CD14-positive monocyte (primary cell): ENCODE data around the gene TRMT13. TPM values are rescaled to one million over a fixed set of nuclear protein-coding genes. Genes with fewer than 3 reads are reported as not detected.

Experiments
- DNase-seq, 3 donors: peaks; one replicate each; pipeline ENCODE4 v3.0.0-alpha.2; 2011 to 2022
- H2AFZ ChIP-seq: 2 replicates; pipeline ENCODE4 v1.6.0; 2012; ENCODE audit warnings: mild to moderate bottlenecking, low read depth, low read length, inconsistent platforms; ENCODE audit not compliant: insufficient read depth, poor library complexity, severe bottlenecking
- H3K27ac ChIP-seq, 2 donors: 1 replicate in 1 of 2; 2 replicates in 1 of 2; pipeline ENCODE4 v1.5.1; 2012 to 2013; ENCODE audit warnings: low read length in 2 of 2, control low read depth in 1 of 2, inconsistent platforms in 1 of 2, low read depth in 1 of 2, mild to moderate bottlenecking in 1 of 2
- H3K27me3 ChIP-seq, 2 donors: one replicate each; pipeline versions ENCODE4 v1.6.0 to v1.6.1; 2011 to 2013; ENCODE audit warnings: low read length in 2 of 2; ENCODE audit not compliant: control insufficient read depth in 2 of 2, insufficient read depth in 2 of 2
- H3K36me3 ChIP-seq, 2 donors: replicated peaks in 1 of 2; 1 replicate in 1 of 2; 2 replicates in 1 of 2; pipeline versions ENCODE4 v1.5.1 to v1.6.1; 2012 to 2013; ENCODE audit warnings: low read length in 2 of 2, control low read depth in 1 of 2, inconsistent platforms in 1 of 2, mild to moderate bottlenecking in 1 of 2; ENCODE audit not compliant: insufficient read depth in 2 of 2, control insufficient read depth in 1 of 2
- H3K4me1 ChIP-seq, 2 donors: 1 replicate in 1 of 2; 2 replicates in 1 of 2; pipeline versions ENCODE4 v1.5.1 to v1.6.1; 2012 to 2013; ENCODE audit warnings: low read length in 2 of 2, control low read depth in 1 of 2, inconsistent platforms in 1 of 2, mild to moderate bottlenecking in 1 of 2, moderate library complexity in 1 of 2; ENCODE audit not compliant: insufficient read depth in 2 of 2, control insufficient read depth in 1 of 2
- H3K4me2 ChIP-seq: replicated peaks from 2 replicates; pipeline ENCODE3; 2012; ENCODE audit warnings: low read length, moderate library complexity, mild to moderate bottlenecking; ENCODE audit not compliant: poor library complexity, severe bottlenecking; ENCODE audit errors: extremely low read depth
- H3K4me3 ChIP-seq, 3 experiments: fragments of 200-600 bp in 1 of 3; sonication (generic) in 1 of 3; replicated peaks in 1 of 3; 1 replicate in 2 of 3; 2 replicates in 1 of 3; pipeline ENCODE4 v1.5.1; 2011 to 2013; ENCODE audit warnings: low read length in 3 of 3, mild to moderate bottlenecking in 3 of 3, control low read depth in 2 of 3, low read depth in 2 of 3, inconsistent platforms in 1 of 3, moderate library complexity in 1 of 3
- H3K79me2 ChIP-seq: 2 replicates; pipeline ENCODE4 v1.6.0; 2012; ENCODE audit warnings: mild to moderate bottlenecking, control low read depth, inconsistent platforms, low read length, moderate library complexity; ENCODE audit not compliant: insufficient read depth
- H3K9ac ChIP-seq: 2 replicates; pipeline ENCODE4 v1.6.0; 2017; ENCODE audit warnings: low read length, mild to moderate bottlenecking; ENCODE audit not compliant: insufficient read depth, poor library complexity, severe bottlenecking
- H3K9me3 ChIP-seq, 2 donors: replicated peaks in 1 of 2; 1 replicate in 1 of 2; 2 replicates in 1 of 2; pipeline versions ENCODE4 v1.5.1 to v1.6.1; 2012 to 2013; ENCODE audit warnings: low read length in 2 of 2, control low read depth in 1 of 2; ENCODE audit not compliant: control insufficient read depth in 1 of 2, insufficient read depth in 1 of 2
- H4K20me1 ChIP-seq: 2 replicates; pipeline ENCODE4 v1.6.0; 2012; ENCODE audit warnings: mild to moderate bottlenecking, low read length, control low read depth, moderate library complexity; ENCODE audit not compliant: insufficient read depth
- H3K27ac Mint-ChIP-seq, 7 donors: one replicate each; pipeline ENCODE4 v1.8.0; 2020; ENCODE audit warnings: mild to moderate bottlenecking in 7 of 7, mixed read lengths in 7 of 7, moderate library complexity in 6 of 7, inconsistent platforms in 2 of 7
- H3K27me3 Mint-ChIP-seq, 3 donors: one replicate each; pipeline ENCODE4 v1.8.0; 2021 to 2022; ENCODE audit warnings: low read depth in 3 of 3, mild to moderate bottlenecking in 3 of 3, mixed read lengths in 3 of 3, moderate library complexity in 3 of 3, inconsistent platforms in 1 of 3
- H3K36me3 Mint-ChIP-seq, 2 donors: one replicate each; pipeline ENCODE4 v1.8.0; 2020; ENCODE audit warnings: mixed read lengths in 2 of 2, inconsistent platforms in 1 of 2, mild to moderate bottlenecking in 1 of 2
- H3K4me1 Mint-ChIP-seq: one replicate; pipeline ENCODE4 v1.8.0; 2020; ENCODE audit warnings: mild to moderate bottlenecking, mixed read lengths
- H3K4me3 Mint-ChIP-seq, 2 donors: one replicate each; pipeline ENCODE4 v1.8.0; 2020; ENCODE audit warnings: mild to moderate bottlenecking in 2 of 2, mixed read lengths in 2 of 2, moderate library complexity in 1 of 2
- H3K9me3 Mint-ChIP-seq, 7 donors: one replicate each; pipeline ENCODE4 v1.8.0; 2020 to 2022; ENCODE audit warnings: mixed read lengths in 7 of 7, mild to moderate bottlenecking in 6 of 7, moderate library complexity in 6 of 7, inconsistent platforms in 2 of 7
- WGBS: methylation state at CpG from one replicate; pipeline ENCODE4 v1.1.5; 2013; ENCODE audit warnings: missing lambda C conversion rate; ENCODE audit not compliant: insufficient coverage; 5-methylcytosine and 5-hydroxymethylcytosine counted together
- intact Hi-C, 2 donors: fragments of 100-400 bp; cut with micrococcal nuclease; formaldehyde crosslinking; loops; one replicate each; pipeline versions ENCODE4 v1.15.0 to v1.15.1; 2023
- polyA plus RNA-seq, 3 donors: library from polyadenylated mRNA; depleted of rRNA in 1 of 3; unstranded in 2 of 3; stranded (reverse) in 1 of 3; fragments of 300-500 nt in 2 of 3; fragments of >200 nt in 1 of 3; fragmentation: Illumina TruSeq in 2 of 3; gene quantifications; 1 replicate in 2 of 3; 2 replicates in 1 of 3; pipeline ENCODE4 v1.2.3, GENCODE V29; 2012 to 2021
- TF ChIP-seq, protein P1 (sequence below): fragments of 200-600 bp; IDR thresholded peaks from one replicate; pipeline ENCODE4 v1.8.0; 2022; ENCODE audit warnings: antibody characterized with exemption, mild to moderate bottlenecking

Gene TRMT13
- polyA plus RNA-seq, 3 donors, result 2.2 to 8.1 (median 2.3) TPM

DNA sequence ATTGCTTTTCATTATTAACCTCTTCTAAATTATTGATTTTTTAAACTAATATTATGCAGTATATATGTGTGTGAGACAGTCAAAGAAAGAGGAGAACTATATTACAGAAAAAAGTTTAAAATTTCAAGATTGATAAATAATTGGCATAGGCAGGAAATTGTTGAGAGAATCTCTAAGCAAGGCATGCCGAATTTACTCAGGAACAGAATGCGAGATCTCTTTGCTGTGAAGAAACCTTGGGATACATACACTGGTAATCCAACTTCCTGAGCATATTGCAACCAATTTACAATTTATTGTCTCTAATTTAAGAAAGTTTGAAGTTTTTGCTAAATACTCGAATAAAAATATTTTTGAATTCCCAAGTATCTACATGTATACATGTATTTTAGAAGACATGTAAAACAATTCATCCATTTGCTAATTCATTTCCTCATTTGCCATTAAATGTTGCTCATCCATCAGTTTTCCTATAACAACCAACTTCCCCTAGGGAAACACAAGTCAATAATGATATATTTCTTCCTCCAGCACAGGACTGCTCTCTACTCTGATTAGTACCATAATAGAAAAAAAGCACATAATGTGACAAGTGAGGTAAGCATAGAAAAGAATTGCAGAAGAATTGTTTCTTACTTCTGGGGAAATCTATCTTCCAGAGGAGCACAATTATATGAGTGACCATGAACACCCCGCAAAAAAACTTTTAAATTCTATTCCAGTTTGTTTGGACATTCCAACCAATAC is 44.5 kb downstream of the TRMT13 start:
- no peak overlapping the region for H2AFZ ChIP-seq
- TF ChIP-seq, protein P1, sequence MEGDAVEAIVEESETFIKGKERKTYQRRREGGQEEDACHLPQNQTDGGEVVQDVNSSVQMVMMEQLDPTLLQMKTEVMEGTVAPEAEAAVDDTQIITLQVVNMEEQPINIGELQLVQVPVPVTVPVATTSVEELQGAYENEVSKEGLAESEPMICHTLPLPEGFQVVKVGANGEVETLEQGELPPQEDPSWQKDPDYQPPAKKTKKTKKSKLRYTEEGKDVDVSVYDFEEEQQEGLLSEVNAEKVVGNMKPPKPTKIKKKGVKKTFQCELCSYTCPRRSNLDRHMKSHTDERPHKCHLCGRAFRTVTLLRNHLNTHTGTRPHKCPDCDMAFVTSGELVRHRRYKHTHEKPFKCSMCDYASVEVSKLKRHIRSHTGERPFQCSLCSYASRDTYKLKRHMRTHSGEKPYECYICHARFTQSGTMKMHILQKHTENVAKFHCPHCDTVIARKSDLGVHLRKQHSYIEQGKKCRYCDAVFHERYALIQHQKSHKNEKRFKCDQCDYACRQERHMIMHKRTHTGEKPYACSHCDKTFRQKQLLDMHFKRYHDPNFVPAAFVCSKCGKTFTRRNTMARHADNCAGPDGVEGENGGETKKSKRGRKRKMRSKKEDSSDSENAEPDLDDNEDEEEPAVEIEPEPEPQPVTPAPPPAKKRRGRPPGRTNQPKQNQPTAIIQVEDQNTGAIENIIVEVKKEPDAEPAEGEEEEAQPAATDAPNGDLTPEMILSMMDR, result no peak
- no peak overlapping the region for H3K4me3 Mint-ChIP-seq
- peaks cover 0 to 9% (median 3%) of the 10 kb centered on the region in 7 donors for H3K9me3 Mint-ChIP-seq
- H4K20me1 ChIP-seq, result no peaks in the 10 kb centered on the region
- no peaks in the 10 kb centered on the region for H3K79me2 ChIP-seq
- no peaks in the 10 kb centered on the region for H3K4me1 ChIP-seq
- H3K27me3 Mint-ChIP-seq, result peaks cover 0 to 2% (median 0%) of the 10 kb centered on the region in 3 donors
- no CpG with 5 or more reads among the region's 4 CpGs for WGBS
- H3K27ac Mint-ChIP-seq, result no peak overlapping the region
- no peaks in the 10 kb centered on the region for H3K36me3 ChIP-seq
- no peaks in the 10 kb centered on the region for H3K27me3 ChIP-seq
- H3K4me2 ChIP-seq, result no peak overlapping the region
- H3K4me3 ChIP-seq, result no peak overlapping the region
- no peaks in the 10 kb centered on the region for H3K4me1 Mint-ChIP-seq
- peaks cover 0 to 2% of the 10 kb centered on the region in 2 donors for H3K36me3 Mint-ChIP-seq
- intact Hi-C loops, result no loop called here
- H3K9me3 ChIP-seq, result no peaks in the 10 kb centered on the region
- no peak for DNase-seq
- no peak overlapping the region for H3K9ac ChIP-seq
- H3K27ac ChIP-seq, result no peak overlapping the region

- no peaks in the 10 kb centered on the region for H3K9me3 ChIP-seq
- no peak within 1 kb of the TSS for H2AFZ ChIP-seq
- Mint-ChIP-seq H3K27ac (no peak within 1 kb of the TSS), H3K36me3 (peaks cover 0 to 4% of the 10 kb centered on the region in 2 donors), H3K4me1 (no peaks in the 10 kb centered on the region), H3K9me3 (peaks cover 0 to 14% (median 3%) of the 10 kb centered on the region in 7 donors), H3K4me3 (no peak within 1 kb of the TSS), H3K27me3 (peaks cover 0 to 2% (median 0%) of the 10 kb centered on the region in 3 donors)
- TF ChIP-seq, protein P1, result no peak
- H3K4me1 ChIP-seq, result no peaks in the 10 kb centered on the region
- H3K27ac ChIP-seq, result no peak within 1 kb of the TSS
- no peaks in the 10 kb centered on the region for H3K79me2 ChIP-seq
- no peaks in the 10 kb centered on the region for H3K27me3 ChIP-seq
- no CpG with 5 or more reads among the region's 5 CpGs for WGBS
- intact Hi-C loops, result no loop called here
- no peak for DNase-seq
- no peaks in the 10 kb centered on the region for H3K36me3 ChIP-seq
- H3K9ac ChIP-seq, result no peak within 1 kb of the TSS
- H3K4me2 ChIP-seq, result no peak within 1 kb of the TSS
- no peak within 1 kb of the TSS for H3K4me3 ChIP-seq
- H4K20me1 ChIP-seq, result no peaks in the 10 kb centered on the region
Observed at GRCh38 chr1:100178091-100178490, 45.1 kb downstream of the TRMT13 start, which contains the start of gene LRRC39. Gene LRRC39 (minus strand): TSS chr1:100178256. CDS start chr1:100168516, 9,740 bp downstream.
